ENCODE measurements around the gene LETMD1.

- no peak for TF ChIP-seq POLR2A (IDR thresholded peaks at IDR 0.05)
- TF ChIP-seq CTCF (IDR thresholded peaks at IDR 0.05): no peak
These were observed 19.1 kb downstream of the LETMD1 start for GRCh38 chr12:51067229-51067628.
